Psoas muscle (tissue), 8 donors: ENCODE measurements around the gene PGBD5. TPM values are rescaled to one million over a fixed set of nuclear protein-coding genes. Genes with fewer than 3 reads are reported as not detected.

Source experiments
- ATAC-seq, 4 donors: fragments of 200-7000 bp; cut with Tn5 transposase; one replicate each; pipeline ENCODE4 v1.9.1; 2020; ENCODE audit warnings: moderate library complexity in 3 of 4, mild to moderate bottlenecking in 2 of 4
- DNase-seq, 2 donors: peaks; one replicate each; pipeline ENCODE4 v3.0.0-alpha.2; 2020
- H3K27ac ChIP-seq: fragments of 200-600 bp; one replicate; pipeline ENCODE4 v1.8.0; 2022
- H3K27me3 ChIP-seq, 3 donors: fragments of 200-600 bp in 1 of 3; one replicate each; pipeline versions ENCODE4 v1.6.1 to v1.8.0; 2013 to 2022; ENCODE audit warnings: low read length in 2 of 3, mild to moderate bottlenecking in 2 of 3, moderate library complexity in 1 of 3; ENCODE audit not compliant: insufficient read depth in 3 of 3
- H3K36me3 ChIP-seq, 2 donors: fragments of 200-600 bp in 1 of 2; one replicate each; pipeline versions ENCODE4 v1.6.1 to v1.8.0; 2013 to 2022; ENCODE audit warnings: low read depth in 1 of 2, mild to moderate bottlenecking in 1 of 2, moderate library complexity in 1 of 2; ENCODE audit not compliant: insufficient read depth in 1 of 2
- H3K4me1 ChIP-seq: fragments of 200-600 bp; one replicate; pipeline ENCODE4 v1.8.0; 2022
- H3K4me3 ChIP-seq: fragments of 200-600 bp; one replicate; pipeline ENCODE4 v1.8.0; 2022; ENCODE audit warnings: mild to moderate bottlenecking
- H3K9me3 ChIP-seq: fragments of 200-600 bp; one replicate; pipeline ENCODE4 v1.8.0; 2022
- CTCF ChIP-seq: fragments of 200-600 bp; IDR thresholded peaks from one replicate; pipeline ENCODE4 v1.8.0; 2022; ENCODE audit warnings: antibody characterized with exemption
- WGBS, 3 donors: extraction: QIAGEN DNeasy Blood & Tissue Kit; methylation state at CpG; one replicate each; pipeline versions ENCODE4 v1.1.6 to v1.1.7; 2013; 5-methylcytosine and 5-hydroxymethylcytosine counted together
- intact Hi-C, 2 donors: fragments of 100-400 bp; cut with DNase I; formaldehyde crosslinking; loops; one replicate each; pipeline versions ENCODE4 v1.11.0 to v1.14.2; 2022
- polyA plus RNA-seq, 3 donors: library from polyadenylated mRNA; stranded (reverse); fragments of 200-250 nt; gene quantifications; one replicate each; pipeline ENCODE4 v1.2.3, GENCODE V29; 2013
- total RNA-seq, 4 donors: library from RNA; stranded (reverse); fragmentation: NEBNext Ultra II Directional in 2 of 4; extraction: Animal tissue kit (Norgen Biotek cat#: 25700) in 2 of 4; gene quantifications; one replicate each; pipeline versions ENCODE4 v1.2.1 to v1.2.4, GENCODE V29; 2021 to 2023
- donor health status: healthy with polysubstance abuse.
- donor health status: DM: no; HTN: no; CAD: no; lungs with moderate emphysema.
- donor health status: Bipolar disorder and iron deficiency.
- donor health status: healthy.
- donor health status: DM: yes; HTN: yes; CAD: no.
- donor health status: DM: no; HTN: no; CAD: no.
- donor health status: DM: no; HTN: no; CAD: no.
- donor health status: DM: yes; HTN: yes; CAD: no.

The PGBD5 gene
- total and polyA plus RNA-seq, 7 donors: 2.1 to 9.8 (median 4.5) TPM

GRCh38 chr1:230285351-230285750, 140.8 kb downstream of the PGBD5 start:
- H3K4me3 ChIP-seq: no peak overlapping the region
- no peaks in the 10 kb centered on the region for H3K27me3 ChIP-seq
- peaks cover 0 to 15% of the 10 kb centered on the region in 2 donors for H3K36me3 ChIP-seq
- no peaks in the 10 kb centered on the region for H3K4me1 ChIP-seq
- TF ChIP-seq CTCF: no peak
- DNase-seq (peak in 1 of 2 donors; percentile 27), ATAC-seq (no peak)
- intact Hi-C loops: no loop called here
- no peaks in the 10 kb centered on the region for H3K9me3 ChIP-seq
- 88 to 90% (median 90%) methylated on average over 5 to 7 of the region's 7 CpGs for WGBS, 3 donors
- no peak overlapping the region for H3K27ac ChIP-seq

- peaks cover 0 to 19% of the 10 kb centered on the region in 2 donors for H3K36me3 ChIP-seq
- DNase-seq (peak in 1 of 2 donors; percentile 38), ATAC-seq (no peak)
- intact Hi-C loops: no loop called here
- no peak overlapping the region for H3K27ac ChIP-seq
- 81 to 87% (median 82%) methylated on average over 10 of the region's 10 CpGs for WGBS, 3 donors
- no peaks in the 10 kb centered on the region for H3K27me3 ChIP-seq
- H3K9me3 ChIP-seq: no peaks in the 10 kb centered on the region
- no peak for TF ChIP-seq CTCF
- no peak overlapping the region for H3K4me3 ChIP-seq
- H3K4me1 ChIP-seq: no peaks in the 10 kb centered on the region
These were observed 141.2 kb downstream of the PGBD5 start for GRCh38 chr1:230284891-230285290.

GRCh38 chr1:230283678-230284077, 142.5 kb downstream of the PGBD5 start:
- Histone ChIP-seq H3K27me3 (no peaks in the 10 kb centered on the region), H3K36me3 (peaks cover 0 to 32% of the 10 kb centered on the region in 2 donors), H3K4me3 (no peak overlapping the region), H3K4me1 (no peaks in the 10 kb centered on the region), H3K27ac (no peak overlapping the region), H3K9me3 (no peaks in the 10 kb centered on the region)
- ATAC-seq: no peak
- DNase-seq: peak in 1 of 2 donors; percentile 28
- TF ChIP-seq CTCF: no peak
- intact Hi-C loops: no loop called here
- 89 to 94% (median 91%) methylated on average over 12 of the region's 12 CpGs for WGBS, 3 donors

GRCh38 chr1:230282157-230282556, 144.0 kb downstream of the PGBD5 start:
- no peaks in the 10 kb centered on the region for H3K4me1 ChIP-seq
- WGBS, 3 donors: 46 to 66% (median 52%) methylated on average over 3 of the region's 3 CpGs
- intact Hi-C loops: no loop called here
- peaks cover 0 to 47% of the 10 kb centered on the region in 2 donors for H3K36me3 ChIP-seq
- H3K9me3 ChIP-seq: no peaks in the 10 kb centered on the region
- ATAC-seq (no peak), DNase-seq (peak in 1 of 2 donors; percentile 8)
- H3K4me3 ChIP-seq: no peak overlapping the region
- H3K27ac ChIP-seq: no peak overlapping the region
- no peak for TF ChIP-seq CTCF
- no peaks in the 10 kb centered on the region for H3K27me3 ChIP-seq

GRCh38 chr1:230281556-230281955, 144.6 kb downstream of the PGBD5 start:
- Histone ChIP-seq H3K27me3 (no peaks in the 10 kb centered on the region), H3K9me3 (no peaks in the 10 kb centered on the region), H3K36me3 (peaks cover 0 to 53% of the 10 kb centered on the region in 2 donors), H3K4me3 (no peak overlapping the region), H3K4me1 (no peaks in the 10 kb centered on the region), H3K27ac (no peak overlapping the region)
- no peak for TF ChIP-seq CTCF
- WGBS, 3 donors: 79 to 95% (median 94%) methylated on average over 17 of the region's 17 CpGs
- intact Hi-C loops: no loop called here
- no peak for DNase-seq
- no peak for ATAC-seq
